Measurements from ENCODE around the gene GRM4. TPM values are rescaled to one million over a fixed set of nuclear protein-coding genes. Genes with fewer than 3 reads are reported as not detected.

The GRM4 gene
- total RNA-seq, 1 experiment from 2014 or later = 5.6 TPM

DNA sequence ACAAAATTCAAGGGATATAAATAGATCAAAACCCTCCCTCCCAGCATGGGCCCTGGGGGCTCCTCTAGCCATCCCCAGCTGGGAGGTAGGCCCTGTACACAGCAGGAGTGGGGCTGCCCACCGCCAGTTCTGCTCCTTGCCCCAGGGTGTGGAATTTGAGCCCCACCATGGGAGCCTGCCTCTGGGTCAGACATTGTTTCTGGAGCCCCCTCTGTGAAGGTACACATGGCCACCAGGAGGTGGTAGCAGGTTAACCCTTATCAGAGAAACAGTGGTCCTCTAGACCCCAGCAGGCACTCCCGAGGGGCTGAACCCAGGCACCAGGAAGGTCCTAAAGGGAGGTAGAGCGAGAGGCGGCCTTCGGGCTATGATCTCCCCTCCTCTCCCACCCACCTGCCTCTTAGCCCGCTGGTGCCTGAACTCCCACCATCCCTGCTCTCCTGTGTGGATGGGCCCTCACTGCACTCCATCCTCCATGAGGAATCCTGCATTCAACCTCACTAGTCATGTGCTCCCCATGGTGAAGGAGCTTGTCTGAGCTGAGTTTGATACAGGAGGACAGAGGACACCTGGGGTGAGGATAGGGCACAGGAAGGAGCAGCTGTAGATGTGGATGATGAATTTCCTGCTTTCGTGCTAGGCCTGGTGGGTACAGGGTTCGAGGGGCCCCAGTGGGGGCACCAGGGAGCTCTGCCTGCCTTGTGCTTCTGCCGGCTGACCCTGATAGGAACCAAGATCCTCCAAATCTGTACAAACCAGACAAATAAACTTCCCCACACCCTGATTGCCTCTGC lies 114.9 kb downstream of the GRM4 start:
- Histone ChIP-seq H3K14ac (ENCODE audit: insufficient read depth, low read length) (no peak overlapping the region), H4K91ac (ENCODE audit: insufficient read length, low read depth, low read length) (no peak overlapping the region), H2BK12ac (ENCODE audit: insufficient read length, low read depth, low read length) (no peak overlapping the region), H2AK5ac (ENCODE audit: insufficient read length, low read length) (no peak overlapping the region), H3K79me1 (ENCODE audit: insufficient read depth, low read depth, low read length, poor library complexity, severe bottlenecking) (no peaks in the 10 kb centered on the region), H3K23me2 (ENCODE audit: insufficient read length, low read depth, low read length, poor library complexity, severe bottlenecking) (no peaks in the 10 kb centered on the region), H2BK5ac (ENCODE audit: insufficient read length, low read length) (no peak overlapping the region), H4K8ac (replicated peaks; ENCODE audit: insufficient read length, low read depth, low read length) (no peak overlapping the region), H2BK15ac (ENCODE audit: low read depth, low read length) (no peak overlapping the region), H4K5ac (ENCODE audit: insufficient read length, low read depth, low read length) (no peak overlapping the region), H3K4me1 (ENCODE audit: insufficient read depth, low read length) (no peaks in the 10 kb centered on the region), H3K79me2 (ENCODE audit: insufficient read depth, low read length) (no peaks in the 10 kb centered on the region), H3K9me3 (ENCODE audit: control insufficient read depth, low read depth, low read length) (no peaks in the 10 kb centered on the region), H3K4me2 (ENCODE audit: insufficient read depth, insufficient read length, low read length) (no peak overlapping the region), H3K23ac (ENCODE audit: insufficient read length, low read depth, low read length) (no peak overlapping the region), H3K27me3 (ENCODE audit: insufficient read depth, low read length) (no peaks in the 10 kb centered on the region), H3K56ac (ENCODE audit: insufficient read length, low read depth, low read length) (no peak overlapping the region), H3T11ph (ENCODE audit: low read length) (no peak overlapping the region), H2AFZ (ENCODE audit: low read length) (no peak overlapping the region), H3K9ac (ENCODE audit: extremely low read depth, insufficient read length, low read length) (no peak overlapping the region), H3K4ac (ENCODE audit: low read depth, low read length) (no peak overlapping the region), H3K18ac (ENCODE audit: insufficient read length, low read depth, low read length) (no peak overlapping the region), H2BK120ac (ENCODE audit: low read depth, low read length, poor library complexity, severe bottlenecking) (no peak overlapping the region), H3K27ac (ENCODE audit: insufficient read length, low read depth, low read length) (no peak overlapping the region), H4K20me1 (ENCODE audit: control insufficient read depth, insufficient read depth, insufficient read length) (no peaks in the 10 kb centered on the region), H2BK20ac (ENCODE audit: low read depth, low read length, poor library complexity, severe bottlenecking) (no peak overlapping the region)
- Mint-ChIP-seq H3K4me1 (peaks cover 8% of the 10 kb centered on the region in 2 experiments), H3K9me3 (no peaks in the 10 kb centered on the region), H3K4me3 (no peak overlapping the region), H3K27ac (no peak overlapping the region; a peak in 1 of 7 replicates), H3K36me3 (ENCODE audit: insufficient read depth in 1 of 3, low read depth in 3 of 3) (peaks cover 0 to 3% (median 0%) of the 10 kb centered on the region in 3 experiments; a peak in 2 of 7 replicates), H3K27me3 (ENCODE audit: low read depth) (peaks cover 2% of the 10 kb centered on the region)
- DNase-seq = no peak
- TF ChIP-seq, protein P1, sequence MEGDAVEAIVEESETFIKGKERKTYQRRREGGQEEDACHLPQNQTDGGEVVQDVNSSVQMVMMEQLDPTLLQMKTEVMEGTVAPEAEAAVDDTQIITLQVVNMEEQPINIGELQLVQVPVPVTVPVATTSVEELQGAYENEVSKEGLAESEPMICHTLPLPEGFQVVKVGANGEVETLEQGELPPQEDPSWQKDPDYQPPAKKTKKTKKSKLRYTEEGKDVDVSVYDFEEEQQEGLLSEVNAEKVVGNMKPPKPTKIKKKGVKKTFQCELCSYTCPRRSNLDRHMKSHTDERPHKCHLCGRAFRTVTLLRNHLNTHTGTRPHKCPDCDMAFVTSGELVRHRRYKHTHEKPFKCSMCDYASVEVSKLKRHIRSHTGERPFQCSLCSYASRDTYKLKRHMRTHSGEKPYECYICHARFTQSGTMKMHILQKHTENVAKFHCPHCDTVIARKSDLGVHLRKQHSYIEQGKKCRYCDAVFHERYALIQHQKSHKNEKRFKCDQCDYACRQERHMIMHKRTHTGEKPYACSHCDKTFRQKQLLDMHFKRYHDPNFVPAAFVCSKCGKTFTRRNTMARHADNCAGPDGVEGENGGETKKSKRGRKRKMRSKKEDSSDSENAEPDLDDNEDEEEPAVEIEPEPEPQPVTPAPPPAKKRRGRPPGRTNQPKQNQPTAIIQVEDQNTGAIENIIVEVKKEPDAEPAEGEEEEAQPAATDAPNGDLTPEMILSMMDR (conservative IDR thresholded peaks at IDR 0.05) = peak; percentile 35; the same call in 2 of the 3 replicates
- no CpG with 5 or more reads among the region's 9 CpGs for WGBS (ENCODE audit: extremely low coverage, insufficient read length, low lambda C conversion rate)

Measured in H9 (cell line).